AG04450 (cell line): ENCODE measurements around the gene SLC33A1. TPM values are rescaled to one million over a fixed set of nuclear protein-coding genes. Genes with fewer than 3 reads are reported as not detected.

Experiments used
- CTCF ChIA-PET: fragments of 300-600, 350-600 bp; formaldehyde crosslinking; extraction: SDS; loops from one replicate; lab custom pipeline; 2022; ENCODE audit warnings: antibody characterized with exemption, inconsistent platforms; lab: Charles Lee
- POLR2A ChIA-PET: fragments of 350-600 bp; formaldehyde crosslinking; extraction: SDS; loops from one replicate; lab custom pipeline; 2021; ENCODE audit warnings: antibody characterized with exemption, inconsistent platforms; lab: Yijun Ruan, JAX
- DNase-seq: peaks from one replicate; pipeline ENCODE4 v3.0.0-alpha.2; 2011; ENCODE audit warnings: low read depth, low spot score
- H3K27ac ChIP-seq: one replicate; pipeline ENCODE4 v1.5.1; 2012; ENCODE audit warnings: low read depth, low read length, control low read depth
- H3K27me3 ChIP-seq: one replicate; pipeline ENCODE4 v1.6.0; 2012; ENCODE audit warnings: low read length; ENCODE audit not compliant: control insufficient read depth, insufficient read depth
- H3K4me3 ChIP-seq: 2 replicates; pipeline ENCODE4 v1.5.1; 2011; ENCODE audit warnings: mild to moderate bottlenecking, low read depth, low read length, control low read depth
- H3K9me3 ChIP-seq: 2 replicates; pipeline ENCODE4 v1.5.1; 2012; ENCODE audit warnings: low read length; ENCODE audit not compliant: control insufficient read depth, insufficient read depth
- CTCF ChIP-seq: IDR thresholded peaks from 2 replicates; pipeline ENCODE4 v1.5.1; 2011; ENCODE audit warnings: low read depth, low read length, control low read depth, inconsistent platforms
- polyA plus RNA-seq: library from polyadenylated mRNA; depleted of rRNA; stranded (reverse); fragments of >200 nt; gene quantifications from 2 replicates; pipeline ENCODE4 v1.2.3, GENCODE V29; 2011

SLC33A1 gene
- polyA plus RNA-seq, 1 experiment = 27.8 TPM

- TF ChIP-seq CTCF = no peak
- Histone ChIP-seq H3K9me3 (no peaks in the 10 kb centered on the region; the same call in 1 of the 2 replicates), H3K27ac (peak overlapping the region; percentile 65), H3K4me3 (peak overlapping the region; percentile 87), H3K27me3 (no peaks in the 10 kb centered on the region)
- CTCF ChIA-PET = no interaction called here
- POLR2A ChIA-PET = interaction anchor here (1.0 kb wide), 1 partner anchor 14 kb away, joined by 3 read pairs; no protein-coding TSS in a partner anchor
- no peak for DNase-seq
Observed at GRCh38 chr3:155871746-155872158, 17.5 kb upstream of the SLC33A1 start.

DNA sequence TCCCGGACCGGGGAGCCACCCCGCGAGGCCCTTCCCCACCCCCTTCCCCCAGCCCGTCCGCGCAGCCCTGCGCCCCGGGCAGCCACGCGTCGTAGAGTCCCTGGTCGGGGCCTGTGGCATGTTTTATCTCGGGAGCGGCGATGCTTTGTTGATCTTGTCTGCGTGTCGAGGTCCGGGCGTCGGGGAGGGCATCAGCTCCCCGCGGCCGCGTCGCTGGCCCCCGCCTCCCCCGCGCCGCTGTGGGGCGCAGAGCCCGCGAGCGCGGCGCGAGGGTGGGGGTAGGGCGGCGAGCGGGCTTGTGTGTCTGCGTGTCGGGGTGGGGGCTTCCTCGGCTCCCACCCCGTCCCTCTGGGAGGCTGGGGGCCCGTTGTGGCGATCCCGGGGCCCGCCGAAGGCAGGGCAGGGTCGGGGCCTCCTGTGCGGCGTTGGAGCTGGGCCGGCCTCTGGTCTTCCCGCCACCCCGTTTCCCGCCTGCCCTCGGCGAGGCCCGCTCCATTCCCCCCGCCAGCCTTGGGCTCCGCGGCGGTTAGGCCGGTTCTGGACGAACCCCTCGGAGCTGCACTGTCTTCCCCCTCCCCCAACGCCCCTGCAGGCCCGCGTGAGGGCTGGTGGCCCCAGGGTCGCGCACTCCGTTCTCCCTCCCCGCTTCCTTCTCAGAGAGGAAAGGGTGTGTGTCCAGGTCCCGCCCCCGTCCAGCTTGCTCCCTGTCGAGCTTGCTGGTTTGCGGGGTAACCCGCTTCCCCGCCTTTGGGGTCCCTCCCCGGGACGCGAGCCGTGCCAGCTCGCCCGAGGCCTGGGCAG lies 16.9 kb upstream of the SLC33A1 start:
- ChIA-PET POLR2A (interaction anchor here (1.0 to 1.9 kb wide), 2 partner anchors 14 to 65 kb away, joined by 3 to 6 read pairs; partner anchors contain the start of gene C3orf33), CTCF (interaction anchor here (0.7 kb wide), 1 partner anchor 9 kb away, joined by 3 read pairs; no protein-coding TSS in a partner anchor)
- Histone ChIP-seq H3K27me3 (no peaks in the 10 kb centered on the region), H3K9me3 (no peaks in the 10 kb centered on the region; the same call in 1 of the 2 replicates), H3K27ac (peak overlapping the region; percentile 65), H3K4me3 (peak overlapping the region; percentile 87)
- DNase-seq = no peak
- TF ChIP-seq CTCF = no peak

GRCh38 chr3:155870133-155870944 lies 16.1 kb upstream of the SLC33A1 start, which contains the start of gene GMPS:
TSS of gene GMPS (plus strand) at chr3:155870650. CDS start at chr3:155870871, 221 bp downstream.
- Histone ChIP-seq H3K27me3 (no peaks in the 10 kb centered on the region), H3K9me3 (no peaks in the 10 kb centered on the region; the same call in 1 of the 2 replicates), H3K4me3 (peak within 1 kb of the TSS; percentile 87), H3K27ac (peak within 1 kb of the TSS; percentile 77)
- DNase-seq = peak; percentile 78
- TF ChIP-seq CTCF = peak; percentile 28; the same call in 1 of the 2 replicates
- ChIA-PET POLR2A (interaction anchor here (1.0 to 1.9 kb wide), 2 partner anchors 17 to 64 kb away, joined by 6 to 7 read pairs; partner anchors contain the start of genes C3orf33 and SLC33A1), CTCF (interaction anchor here (0.5 to 1.2 kb wide), 7 partner anchors 8 to 65 kb away, joined by 3 to 4 read pairs (median 3); partner anchors contain the start of gene C3orf33)

DNA sequence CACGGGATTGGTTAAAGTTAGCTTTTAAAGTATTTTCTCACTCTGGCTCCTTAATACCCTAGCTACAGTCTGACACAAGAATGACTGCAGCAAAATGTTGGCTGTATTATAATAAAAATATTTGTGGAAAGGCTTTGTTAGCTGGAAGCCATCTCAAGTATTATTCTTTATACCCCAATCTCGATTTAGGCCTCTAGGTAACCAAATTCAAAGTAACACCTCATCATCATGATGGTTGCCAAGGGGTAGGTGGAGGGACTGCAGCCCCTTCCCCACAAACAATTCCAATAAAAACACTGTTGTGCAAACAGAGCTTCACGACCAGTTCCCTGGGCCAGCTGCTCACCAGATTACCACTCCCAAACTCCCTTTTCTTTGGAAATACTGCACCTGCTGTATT lies 15.5 kb upstream of the SLC33A1 start:
- POLR2A ChIA-PET = interaction anchor here (1.0 to 1.9 kb wide), 2 partner anchors 16 to 64 kb away, joined by 6 to 7 read pairs; partner anchors contain the start of genes C3orf33 and SLC33A1
- DNase-seq = no peak
- peak overlapping the region; percentile 77 for H3K27ac ChIP-seq
- TF ChIP-seq CTCF = no peak
- H3K27me3 ChIP-seq = no peaks in the 10 kb centered on the region
- H3K9me3 ChIP-seq = no peaks in the 10 kb centered on the region; the same call in 1 of the 2 replicates
- H3K4me3 ChIP-seq = peak overlapping the region; percentile 62
- CTCF ChIA-PET = interaction anchor here (0.5 to 1.2 kb wide), 6 partner anchors 9 to 64 kb away, joined by 3 to 4 read pairs (median 3); partner anchors contain the start of gene C3orf33
